ENCODE measurements around the gene SPINT2.

The SPINT2 gene

GRCh38 chr19:38264486-38265212 lies at the start of gene SPINT2:
TSS of gene SPINT2 (plus strand) at chr19:38264573. CDS start at chr19:38264893, 320 bp downstream.
- Histone ChIP-seq H3K27ac (ENCODE audit: low read depth, low read length) (peak within 1 kb of the TSS; percentile 93), H3K36me3 (ENCODE audit: control insufficient read depth in 1 of 2, insufficient read depth in 2 of 2, low read length in 2 of 2) (no peaks in the 10 kb centered on the region), H3K27me3 (ENCODE audit: control insufficient read depth in 1 of 2, insufficient read depth in 2 of 2, low read length in 2 of 2) (no peaks in the 10 kb centered on the region), H3K4me3 (ENCODE audit: low read depth in 1 of 2, low read length in 2 of 2) (peak within 1 kb of the TSS; percentile 70 to 90), H3K9me3 (ENCODE audit: control insufficient read depth in 1 of 2, low read length in 2 of 2) (no peaks in the 10 kb centered on the region), H3K4me1 (ENCODE audit: control insufficient read depth in 1 of 2, insufficient read depth in 2 of 2, low read length in 2 of 2) (peaks cover 18 to 32% of the 10 kb centered on the region in 2 donors), H3K9ac (ENCODE audit: low read depth in 1 of 2, low read length in 2 of 2) (peak within 1 kb of the TSS; percentile 86 to 98)

- no peak overlapping the region for H3K9ac ChIP-seq (ENCODE audit: low read depth in 1 of 2, low read length in 2 of 2)
Observed at GRCh38 chr19:38216785-38217641, 47.4 kb upstream of the SPINT2 start.

GRCh38 chr19:38218204-38218603 lies 46.2 kb upstream of the SPINT2 start:
- peaks cover 13 to 18% of the 10 kb centered on the region in 2 donors for H3K27me3 ChIP-seq (ENCODE audit: control insufficient read depth in 1 of 2, insufficient read depth in 2 of 2, low read length in 2 of 2)

More at GRCh38 chr19:38216785-38217641, 47.4 kb upstream of the SPINT2 start:
- Histone ChIP-seq H3K27me3 (ENCODE audit: control insufficient read depth in 1 of 2, insufficient read depth in 2 of 2, low read length in 2 of 2) (peaks cover 7 to 13% of the 10 kb centered on the region in 2 donors), H3K4me1 (ENCODE audit: control insufficient read depth in 1 of 2, insufficient read depth in 2 of 2, low read length in 2 of 2) (peaks cover 0 to 9% of the 10 kb centered on the region in 2 donors), H3K27ac (ENCODE audit: low read depth, low read length) (no peak overlapping the region), H3K4me3 (ENCODE audit: low read depth in 1 of 2, low read length in 2 of 2) (no peak overlapping the region), H3K9me3 (ENCODE audit: control insufficient read depth in 1 of 2, low read length in 2 of 2) (no peaks in the 10 kb centered on the region), H3K36me3 (ENCODE audit: control insufficient read depth in 1 of 2, insufficient read depth in 2 of 2, low read length in 2 of 2) (no peaks in the 10 kb centered on the region)

GRCh38 chr19:38219221-38219620 lies 45.2 kb upstream of the SPINT2 start:
- Histone ChIP-seq H3K36me3 (ENCODE audit: control insufficient read depth in 1 of 2, insufficient read depth in 2 of 2, low read length in 2 of 2) (no peaks in the 10 kb centered on the region), H3K4me3 (ENCODE audit: low read depth in 1 of 2, low read length in 2 of 2) (no peak overlapping the region), H3K9ac (ENCODE audit: low read depth in 1 of 2, low read length in 2 of 2) (no peak overlapping the region), H3K27ac (ENCODE audit: low read depth, low read length) (no peak overlapping the region), H3K9me3 (ENCODE audit: control insufficient read depth in 1 of 2, low read length in 2 of 2) (no peaks in the 10 kb centered on the region), H3K4me1 (ENCODE audit: control insufficient read depth in 1 of 2, insufficient read depth in 2 of 2, low read length in 2 of 2) (peaks cover 0 to 8% of the 10 kb centered on the region in 2 donors), H3K27me3 (ENCODE audit: control insufficient read depth in 1 of 2, insufficient read depth in 2 of 2, low read length in 2 of 2) (peaks cover 17 to 23% of the 10 kb centered on the region in 2 donors)

More at GRCh38 chr19:38218204-38218603, 46.2 kb upstream of the SPINT2 start:
- H3K9ac ChIP-seq (ENCODE audit: low read depth in 1 of 2, low read length in 2 of 2) = no peak overlapping the region
- no peaks in the 10 kb centered on the region for H3K9me3 ChIP-seq (ENCODE audit: control insufficient read depth in 1 of 2, low read length in 2 of 2)
- H3K36me3 ChIP-seq (ENCODE audit: control insufficient read depth in 1 of 2, insufficient read depth in 2 of 2, low read length in 2 of 2) = no peaks in the 10 kb centered on the region
- H3K4me3 ChIP-seq (ENCODE audit: low read depth in 1 of 2, low read length in 2 of 2) = no peak overlapping the region
- no peak overlapping the region for H3K27ac ChIP-seq (ENCODE audit: low read depth, low read length)
- peaks cover 0 to 13% of the 10 kb centered on the region in 2 donors for H3K4me1 ChIP-seq (ENCODE audit: control insufficient read depth in 1 of 2, insufficient read depth in 2 of 2, low read length in 2 of 2)

GRCh38 chr19:38221421-38221820 lies 43.0 kb upstream of the SPINT2 start:
- H3K9me3 ChIP-seq (ENCODE audit: control insufficient read depth in 1 of 2, low read length in 2 of 2) = no peaks in the 10 kb centered on the region
- H3K27me3 ChIP-seq (ENCODE audit: control insufficient read depth in 1 of 2, insufficient read depth in 2 of 2, low read length in 2 of 2) = peaks cover 22 to 25% of the 10 kb centered on the region in 2 donors
- no peak overlapping the region for H3K9ac ChIP-seq (ENCODE audit: low read depth in 1 of 2, low read length in 2 of 2)
- H3K4me3 ChIP-seq (ENCODE audit: low read depth in 1 of 2, low read length in 2 of 2) = no peak overlapping the region
- peaks cover 0 to 8% of the 10 kb centered on the region in 2 donors for H3K4me1 ChIP-seq (ENCODE audit: control insufficient read depth in 1 of 2, insufficient read depth in 2 of 2, low read length in 2 of 2)
- no peak overlapping the region for H3K27ac ChIP-seq (ENCODE audit: low read depth, low read length)
- no peaks in the 10 kb centered on the region for H3K36me3 ChIP-seq (ENCODE audit: control insufficient read depth in 1 of 2, insufficient read depth in 2 of 2, low read length in 2 of 2)

DNA sequence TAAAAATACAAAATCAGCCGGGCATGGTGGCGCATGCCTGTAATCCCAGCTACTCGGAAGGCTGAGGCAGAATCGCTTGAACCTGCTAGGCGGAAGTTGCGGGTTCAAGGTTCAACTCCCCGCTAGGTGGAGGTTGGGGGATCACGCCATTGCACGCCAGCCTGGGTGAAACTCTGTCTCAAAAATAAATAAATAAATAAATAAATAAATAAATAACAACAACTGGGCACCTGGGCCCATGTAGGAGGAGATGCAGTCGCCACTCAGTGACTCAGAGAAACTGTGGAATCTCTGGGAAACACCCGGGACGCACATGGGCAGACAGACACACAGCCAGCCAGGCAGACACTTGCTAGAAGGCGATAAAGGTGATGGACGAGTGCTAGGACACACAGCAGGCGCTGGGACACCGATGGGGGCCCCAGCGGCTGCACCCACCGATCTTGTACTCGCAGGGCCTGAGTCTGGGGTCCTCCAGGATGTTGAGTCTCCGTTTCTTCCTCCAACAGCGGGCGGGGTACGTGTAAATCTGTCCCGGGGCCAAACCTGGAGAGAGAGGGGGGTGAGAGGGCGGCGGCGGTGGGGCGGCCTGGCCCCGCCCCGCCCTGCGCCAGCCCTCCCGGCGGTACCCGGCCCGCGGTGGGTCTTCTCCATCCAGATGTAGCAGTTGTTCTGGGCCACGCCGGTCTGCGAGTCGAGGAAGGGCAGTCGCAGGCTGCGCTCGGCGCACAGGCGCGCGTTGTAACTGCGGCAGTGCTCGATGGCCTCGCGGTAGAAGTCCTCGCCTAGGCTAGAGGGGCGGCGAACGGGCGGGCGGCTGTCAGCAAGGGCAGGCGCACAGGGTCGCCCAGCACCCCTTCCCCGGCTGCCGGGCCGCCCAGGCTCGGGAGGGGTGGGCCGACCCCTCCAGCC lies 42.2 kb upstream of the SPINT2 start:
- H3K27me3 ChIP-seq (ENCODE audit: control insufficient read depth in 1 of 2, insufficient read depth in 2 of 2, low read length in 2 of 2) = peaks cover 26 to 30% of the 10 kb centered on the region in 2 donors
- no peak overlapping the region for H3K27ac ChIP-seq (ENCODE audit: low read depth, low read length)
- H3K4me3 ChIP-seq (ENCODE audit: low read depth in 1 of 2, low read length in 2 of 2) = no peak overlapping the region
- no peak overlapping the region for H3K9ac ChIP-seq (ENCODE audit: low read depth in 1 of 2, low read length in 2 of 2)
- H3K9me3 ChIP-seq (ENCODE audit: control insufficient read depth in 1 of 2, low read length in 2 of 2) = no peaks in the 10 kb centered on the region
- peaks cover 0 to 8% of the 10 kb centered on the region in 2 donors for H3K4me1 ChIP-seq (ENCODE audit: control insufficient read depth in 1 of 2, insufficient read depth in 2 of 2, low read length in 2 of 2)
- no peaks in the 10 kb centered on the region for H3K36me3 ChIP-seq (ENCODE audit: control insufficient read depth in 1 of 2, insufficient read depth in 2 of 2, low read length in 2 of 2)

GRCh38 chr19:38223119-38223523 lies 41.3 kb upstream of the SPINT2 start:
- Histone ChIP-seq H3K36me3 (ENCODE audit: control insufficient read depth in 1 of 2, insufficient read depth in 2 of 2, low read length in 2 of 2) (no peaks in the 10 kb centered on the region), H3K27me3 (ENCODE audit: control insufficient read depth in 1 of 2, insufficient read depth in 2 of 2, low read length in 2 of 2) (peaks cover 35 to 39% of the 10 kb centered on the region in 2 donors), H3K4me3 (ENCODE audit: low read depth in 1 of 2, low read length in 2 of 2) (no peak overlapping the region), H3K9ac (ENCODE audit: low read depth in 1 of 2, low read length in 2 of 2) (no peak overlapping the region), H3K9me3 (ENCODE audit: control insufficient read depth in 1 of 2, low read length in 2 of 2) (no peaks in the 10 kb centered on the region), H3K4me1 (ENCODE audit: control insufficient read depth in 1 of 2, insufficient read depth in 2 of 2, low read length in 2 of 2) (peaks cover 0 to 8% of the 10 kb centered on the region in 2 donors), H3K27ac (ENCODE audit: low read depth, low read length) (no peak overlapping the region)

- peak overlapping the region; percentile 47 to 68 for H3K4me3 ChIP-seq (ENCODE audit: low read depth in 1 of 2, low read length in 2 of 2)
Observed at GRCh38 chr19:38223617-38224013, 40.8 kb upstream of the SPINT2 start.

DNA sequence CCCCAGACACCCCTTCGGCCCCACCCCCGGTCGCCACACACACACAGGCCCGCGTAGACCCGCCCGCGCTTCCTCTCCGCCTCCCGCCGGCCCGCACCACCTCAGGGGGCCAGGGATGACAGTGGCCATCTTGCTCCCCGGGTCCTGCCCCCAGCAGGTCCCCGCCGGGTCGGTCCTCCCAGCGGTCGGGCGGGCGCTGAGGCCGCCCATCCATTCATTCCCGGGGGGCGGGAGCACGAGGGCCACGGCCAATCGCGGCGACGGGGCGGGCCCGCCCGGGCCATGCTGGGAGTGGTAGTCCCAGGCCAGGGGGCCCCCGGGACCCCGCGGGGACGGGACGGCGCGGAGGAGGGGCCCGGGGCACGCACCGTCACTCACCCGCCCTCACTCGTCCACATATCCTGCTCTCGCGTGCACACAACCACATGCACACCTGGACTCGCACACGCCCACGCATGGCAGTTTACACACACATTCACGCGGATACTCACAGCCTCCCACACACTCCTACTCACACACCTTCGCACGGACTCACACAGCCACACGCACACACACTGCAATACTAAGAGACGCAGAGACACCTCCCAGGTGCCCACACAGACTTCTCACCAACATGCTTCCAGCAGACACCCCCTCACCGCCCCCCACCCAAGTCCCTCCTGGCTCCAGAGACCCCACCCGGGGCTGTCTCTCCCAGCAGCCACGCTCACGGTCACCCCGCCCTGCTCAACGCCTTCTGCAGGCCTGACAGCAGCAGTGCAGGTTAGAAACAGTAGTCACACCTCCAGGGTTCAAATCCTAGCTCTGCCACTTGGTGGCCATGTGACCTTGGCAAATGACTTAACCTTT lies 40.1 kb upstream of the SPINT2 start, which contains the start of gene DPF1:
TSS of gene DPF1 (minus strand) at position 209 of the 849 bp plus-strand sequence. CDS start at position 129, 80 bp downstream.
- H3K27ac ChIP-seq (ENCODE audit: low read depth, low read length) = no peak within 1 kb of the TSS

More at GRCh38 chr19:38223617-38224013, 40.8 kb upstream of the SPINT2 start:
- Histone ChIP-seq H3K9me3 (ENCODE audit: control insufficient read depth in 1 of 2, low read length in 2 of 2) (no peaks in the 10 kb centered on the region), H3K4me1 (ENCODE audit: control insufficient read depth in 1 of 2, insufficient read depth in 2 of 2, low read length in 2 of 2) (peaks cover 0 to 8% of the 10 kb centered on the region in 2 donors), H3K27ac (ENCODE audit: low read depth, low read length) (no peak overlapping the region), H3K27me3 (ENCODE audit: control insufficient read depth in 1 of 2, insufficient read depth in 2 of 2, low read length in 2 of 2) (peaks cover 38 to 41% of the 10 kb centered on the region in 2 donors), H3K9ac (ENCODE audit: low read depth in 1 of 2, low read length in 2 of 2) (no peak overlapping the region), H3K36me3 (ENCODE audit: control insufficient read depth in 1 of 2, insufficient read depth in 2 of 2, low read length in 2 of 2) (no peaks in the 10 kb centered on the region)

More for the DNA sequence above, 40.1 kb upstream of the SPINT2 start, which contains the start of gene DPF1:
- peaks cover 0 to 8% of the 10 kb centered on the region in 2 donors for H3K4me1 ChIP-seq (ENCODE audit: control insufficient read depth in 1 of 2, insufficient read depth in 2 of 2, low read length in 2 of 2)
- H3K9ac ChIP-seq (ENCODE audit: low read depth in 1 of 2, low read length in 2 of 2) = no peak within 1 kb of the TSS
- H3K27me3 ChIP-seq (ENCODE audit: control insufficient read depth in 1 of 2, insufficient read depth in 2 of 2, low read length in 2 of 2) = peaks cover 44 to 47% of the 10 kb centered on the region in 2 donors
- H3K9me3 ChIP-seq (ENCODE audit: control insufficient read depth in 1 of 2, low read length in 2 of 2) = no peaks in the 10 kb centered on the region
- H3K4me3 ChIP-seq (ENCODE audit: low read depth in 1 of 2, low read length in 2 of 2) = peak within 1 kb of the TSS; percentile 47 to 68
- H3K36me3 ChIP-seq (ENCODE audit: control insufficient read depth in 1 of 2, insufficient read depth in 2 of 2, low read length in 2 of 2) = no peaks in the 10 kb centered on the region

All from duodenal mucosa (tissue), 2 donors.